ENCODE data around the gene LYPD1. TPM values are rescaled to one million over a fixed set of nuclear protein-coding genes. Genes with fewer than 3 reads are reported as not detected.

The LYPD1 gene
- total RNA-seq, 2 donors from 2014 or later: 0.18 TPM; not detected in 1

GRCh38 chr2:132668189-132668823 is 1.7 kb downstream of the LYPD1 start:
- H3K4me1 ChIP-seq (replicated peaks): no peaks in the 10 kb centered on the region
- DNase-seq (ENCODE audit: low spot score): no peak
- H3K27me3 ChIP-seq (replicated peaks; ENCODE audit: insufficient read depth): no peaks in the 10 kb centered on the region
- H3K27ac ChIP-seq: no peak overlapping the region
- intact Hi-C loops (cut with DNase I): no loop called here
- H3K36me3 ChIP-seq: no peaks in the 10 kb centered on the region
- H3K9me3 ChIP-seq: no peaks in the 10 kb centered on the region
- H3K4me3 ChIP-seq: no peak overlapping the region
- whole genome bisulfite sequencing: 4% methylated on average over 25 of the region's 25 CpGs
- TF ChIP-seq POLR2AphosphoS5 (IDR thresholded peaks at IDR 0.05): no peak
- peak in 1 of 4 experiments; percentile 9 for TF ChIP-seq CTCF (IDR thresholded peaks at IDR 0.05)
- no peak for TF ChIP-seq POLR2A (IDR thresholded peaks at IDR 0.05)

- no peak for DNase-seq (ENCODE audit: low spot score)
- WGBS: 48% methylated on average over 1 of the region's 1 CpG
Observed at GRCh38 chr2:132667706-132668105, 2.3 kb downstream of the LYPD1 start.

GRCh38 chr2:132665401-132666140 is 4.4 kb downstream of the LYPD1 start:
- H3K9me3 ChIP-seq: no peaks in the 10 kb centered on the region
- no peaks in the 10 kb centered on the region for H3K27me3 ChIP-seq (replicated peaks; ENCODE audit: insufficient read depth)
- 91% methylated on average over 4 of the region's 4 CpGs for WGBS
- no peak overlapping the region for H3K4me3 ChIP-seq
- no peaks in the 10 kb centered on the region for H3K4me1 ChIP-seq (replicated peaks)
- intact Hi-C loops (cut with DNase I): no loop called here
- no peak for DNase-seq (ENCODE audit: low spot score)
- no peak overlapping the region for H3K27ac ChIP-seq
- H3K36me3 ChIP-seq: no peaks in the 10 kb centered on the region
- TF ChIP-seq POLR2AphosphoS5 (IDR thresholded peaks at IDR 0.05) (no peak), CTCF (IDR thresholded peaks at IDR 0.05) (no peak), POLR2A (IDR thresholded peaks at IDR 0.05) (no peak)

More at GRCh38 chr2:132667706-132668105, 2.3 kb downstream of the LYPD1 start:
- H3K9me3 ChIP-seq: no peaks in the 10 kb centered on the region
- no peaks in the 10 kb centered on the region for H3K4me1 ChIP-seq (replicated peaks)
- H3K27me3 ChIP-seq (replicated peaks; ENCODE audit: insufficient read depth): no peaks in the 10 kb centered on the region
- no peaks in the 10 kb centered on the region for H3K36me3 ChIP-seq
- intact Hi-C loops (cut with DNase I): no loop called here
- H3K4me3 ChIP-seq: no peak overlapping the region
- H3K27ac ChIP-seq: no peak overlapping the region
- TF ChIP-seq POLR2AphosphoS5 (IDR thresholded peaks at IDR 0.05): no peak
- no peak for TF ChIP-seq CTCF (IDR thresholded peaks at IDR 0.05)
- no peak for TF ChIP-seq POLR2A (IDR thresholded peaks at IDR 0.05)

GRCh38 chr2:132664096-132664495 is 5.9 kb downstream of the LYPD1 start:
- no peak overlapping the region for H3K4me3 ChIP-seq
- no peaks in the 10 kb centered on the region for H3K27me3 ChIP-seq (replicated peaks; ENCODE audit: insufficient read depth)
- no peak for TF ChIP-seq POLR2AphosphoS5 (IDR thresholded peaks at IDR 0.05)
- TF ChIP-seq POLR2A (IDR thresholded peaks at IDR 0.05): no peak
- no peak for TF ChIP-seq CTCF (IDR thresholded peaks at IDR 0.05)
- no peaks in the 10 kb centered on the region for H3K36me3 ChIP-seq
- no peak overlapping the region for H3K27ac ChIP-seq
- H3K4me1 ChIP-seq (replicated peaks): no peaks in the 10 kb centered on the region
- intact Hi-C loops (cut with DNase I): no loop called here
- WGBS: 81% methylated on average over 2 of the region's 2 CpGs
- DNase-seq (ENCODE audit: low spot score): no peak
- no peaks in the 10 kb centered on the region for H3K9me3 ChIP-seq

- no peaks in the 10 kb centered on the region for H3K9me3 ChIP-seq
- DNase-seq (ENCODE audit: low spot score): no peak
- no peaks in the 10 kb centered on the region for H3K4me1 ChIP-seq (replicated peaks)
- no peak overlapping the region for H3K4me3 ChIP-seq
- H3K27ac ChIP-seq: no peak overlapping the region
- TF ChIP-seq POLR2AphosphoS5 (IDR thresholded peaks at IDR 0.05) (no peak), CTCF (IDR thresholded peaks at IDR 0.05) (no peak), POLR2A (IDR thresholded peaks at IDR 0.05) (no peak)
- no peaks in the 10 kb centered on the region for H3K27me3 ChIP-seq (replicated peaks; ENCODE audit: insufficient read depth)
- intact Hi-C loops (cut with DNase I): no loop called here
- no peaks in the 10 kb centered on the region for H3K36me3 ChIP-seq
- WGBS: 23% methylated on average over 3 of the region's 3 CpGs
Observed at GRCh38 chr2:132662732-132663131, 7.3 kb downstream of the LYPD1 start.
